ENCODE data around the gene CNPY2.
"Not testable (repeated sequence)": the region's sequence is repeated elsewhere in the genome, so short reads cannot be mapped to it uniquely, and the experiment has no call there.

Gene CNPY2

DNA sequence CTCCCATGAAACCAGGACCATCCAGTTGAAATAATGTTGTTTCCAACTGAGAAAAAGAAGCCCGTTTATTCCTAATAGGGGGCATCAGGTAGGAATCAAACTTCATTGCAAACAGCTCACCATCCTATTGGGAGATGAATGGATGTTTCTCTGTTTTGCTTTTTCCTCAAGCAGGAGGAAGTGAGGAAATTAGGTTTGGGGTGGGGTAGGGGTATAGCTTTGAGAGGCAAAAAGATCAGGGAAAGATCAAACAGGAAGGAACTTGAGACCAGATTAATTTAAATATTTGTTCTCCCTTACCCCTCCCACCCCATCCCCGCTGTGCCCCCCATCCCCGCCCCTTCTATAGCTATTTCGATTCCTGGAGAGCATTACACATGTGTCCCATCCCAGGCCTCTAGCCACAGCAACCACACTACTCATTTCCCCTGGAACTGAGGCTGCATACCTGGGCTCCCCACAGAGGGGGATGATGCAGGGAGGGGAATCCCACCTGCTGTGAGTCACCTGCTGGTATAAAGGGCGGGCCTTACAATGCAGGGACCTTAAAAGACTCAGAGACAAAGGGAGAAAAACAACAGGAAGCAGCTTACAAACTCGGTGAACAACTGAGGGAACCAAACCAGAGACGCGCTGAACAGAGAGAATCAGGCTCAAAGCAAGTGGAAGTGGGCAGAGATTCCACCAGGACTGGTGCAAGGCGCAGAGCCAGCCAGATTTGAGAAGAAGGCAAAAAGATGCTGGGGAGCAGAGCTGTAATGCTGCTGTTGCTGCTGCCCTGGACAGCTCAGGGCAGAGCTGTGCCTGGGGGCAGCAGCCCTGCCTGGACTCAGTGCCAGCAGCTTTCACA lies 22.7 kb upstream of the CNPY2 start, which contains the start of gene IL23A:
Gene IL23A (plus strand): TSS at position 577 of the 850 bp plus-strand sequence. CDS start 161 bp downstream, at position 738.
- Mint-ChIP-seq H3K9me3 (no peaks in the 10 kb centered on the region), H3K4me3 (peak within 1 kb of the TSS; percentile 82), H3K36me3 (ENCODE audit: low read depth) (peaks cover 51% of the 10 kb centered on the region), H3K27me3 (no peaks in the 10 kb centered on the region), H3K27ac (peak within 1 kb of the TSS; percentile 99), H3K4me1 (ENCODE audit: low read depth) (peaks cover 61% of the 10 kb centered on the region)
- peak; percentile 84 for DNase-seq

DNA sequence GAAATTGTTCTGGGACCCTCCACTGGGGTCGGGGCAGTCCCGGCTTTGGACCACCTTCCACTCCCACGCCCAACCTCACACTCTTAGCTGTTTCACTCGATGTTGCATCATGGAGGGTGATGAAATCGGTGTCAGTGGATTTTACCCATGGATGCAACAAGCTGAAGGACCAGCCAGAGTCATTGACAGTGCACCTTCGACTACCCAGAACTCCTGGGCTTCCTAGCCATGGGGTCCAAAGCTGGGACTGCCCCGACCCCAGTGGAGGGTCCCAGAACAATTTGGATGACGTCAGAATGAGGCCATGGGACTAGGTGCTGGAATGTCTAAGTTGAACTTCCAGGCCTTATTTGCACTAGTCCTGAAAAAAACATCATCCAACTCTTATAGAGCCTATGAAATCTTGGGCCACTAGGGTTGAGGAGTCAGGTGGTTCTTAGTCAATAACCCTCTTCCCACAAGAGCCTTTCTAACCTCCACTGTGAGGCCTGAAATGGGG lies 22.0 kb upstream of the CNPY2 start:
- H3K36me3 Mint-ChIP-seq (ENCODE audit: low read depth), result peaks cover 47% of the 10 kb centered on the region
- no peaks in the 10 kb centered on the region for H3K27me3 Mint-ChIP-seq

DNA sequence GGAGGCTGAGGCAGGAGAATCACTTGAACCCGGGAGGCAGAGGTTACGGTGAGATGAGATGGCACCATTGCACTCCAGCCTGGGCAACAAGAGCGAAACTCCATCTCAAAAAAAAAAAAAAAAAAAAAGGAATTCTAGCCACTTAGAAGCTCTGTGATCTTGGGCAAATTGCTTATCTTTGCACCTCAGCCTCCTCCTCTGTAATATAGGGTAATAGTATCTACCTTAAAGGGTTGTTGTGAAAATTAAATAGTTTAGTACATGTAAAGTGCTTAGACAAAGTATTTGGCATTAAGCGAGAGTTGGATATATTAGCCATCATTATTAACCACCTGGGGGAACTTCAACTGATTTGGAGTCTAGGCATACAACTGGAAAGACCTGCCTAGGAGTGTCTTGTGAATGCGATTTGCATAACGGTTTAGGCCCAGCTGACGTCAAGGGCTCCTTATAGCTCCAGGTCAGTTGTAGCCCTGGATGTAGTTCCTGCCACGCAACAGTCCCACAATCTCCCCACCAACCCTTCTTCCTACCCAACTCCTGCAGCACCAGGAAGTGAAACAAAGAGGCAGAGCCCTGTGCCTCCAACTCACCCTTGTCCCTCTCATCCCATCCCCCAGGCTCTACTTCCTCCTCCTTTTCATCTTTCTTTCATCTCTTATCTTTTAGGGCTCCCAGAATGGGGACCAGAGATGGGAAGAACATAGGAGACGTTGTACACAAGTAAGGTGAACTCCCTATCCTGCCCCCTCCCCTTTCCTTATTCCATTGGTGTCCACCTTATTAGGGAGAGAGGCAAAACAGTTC lies 20.8 kb upstream of the CNPY2 start:
- H3K27ac Mint-ChIP-seq, result peak overlapping the region; percentile 35
- H3K36me3 Mint-ChIP-seq (ENCODE audit: low read depth), result peaks cover 42% of the 10 kb centered on the region
- H3K27me3 Mint-ChIP-seq, result no peaks in the 10 kb centered on the region
- DNase-seq, result no peak
- no peak overlapping the region for H3K4me3 Mint-ChIP-seq
- H3K9me3 Mint-ChIP-seq, result no peaks in the 10 kb centered on the region
- H3K4me1 Mint-ChIP-seq (ENCODE audit: low read depth), result peaks cover 73% of the 10 kb centered on the region

More for the DNA sequence above, 22.0 kb upstream of the CNPY2 start:
- DNase-seq, result no peak
- Mint-ChIP-seq H3K27ac (peak overlapping the region; percentile 99), H3K4me3 (peak overlapping the region; percentile 82), H3K9me3 (no peaks in the 10 kb centered on the region), H3K4me1 (ENCODE audit: low read depth) (peaks cover 69% of the 10 kb centered on the region)

DNA sequence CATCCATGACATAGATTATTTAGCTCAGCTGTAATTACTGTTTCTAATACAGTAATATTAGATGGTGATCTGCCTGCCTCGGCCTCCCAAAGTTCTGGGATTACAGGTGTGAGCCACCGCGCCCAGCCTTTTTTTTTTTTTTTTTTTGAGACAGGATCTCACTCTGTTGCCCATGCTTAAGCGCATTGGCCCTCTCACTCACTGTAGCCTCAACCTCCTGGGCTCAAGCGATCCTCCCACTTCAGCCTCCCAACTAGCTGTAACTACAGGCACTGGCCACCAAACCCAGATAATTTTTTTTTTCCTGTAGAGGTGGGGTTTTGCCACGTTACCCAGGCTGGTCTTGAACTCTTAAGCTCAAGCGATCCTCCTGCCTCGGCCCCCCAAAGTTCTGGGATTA lies 19.7 kb upstream of the CNPY2 start:
- Mint-ChIP-seq H3K36me3 (ENCODE audit: low read depth) (peaks cover 34% of the 10 kb centered on the region), H3K4me1 (ENCODE audit: low read depth) (peaks cover 68% of the 10 kb centered on the region)
- H3K9me3 Mint-ChIP-seq, H3K4me3 Mint-ChIP-seq, H3K27ac Mint-ChIP-seq, DNase-seq, H3K27me3 Mint-ChIP-seq: not testable (repeated sequence)

DNA sequence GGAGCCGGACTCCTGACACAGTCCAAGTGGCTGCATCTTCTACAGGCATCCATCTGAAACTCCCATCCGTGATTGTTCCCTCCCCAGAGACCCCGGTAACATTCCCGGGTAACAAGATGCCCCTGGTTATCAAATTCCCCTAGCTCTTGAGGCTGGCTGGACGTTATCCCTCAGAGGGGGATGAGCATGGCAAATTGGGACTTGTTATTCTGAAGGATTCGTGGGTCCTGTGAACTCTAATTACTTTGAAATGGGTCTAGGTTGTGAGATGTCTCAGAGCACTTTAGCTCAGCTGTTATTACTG lies 18.7 kb upstream of the CNPY2 start:
- peak overlapping the region; percentile 96 for H3K4me3 Mint-ChIP-seq
- no peaks in the 10 kb centered on the region for H3K27me3 Mint-ChIP-seq
- peak overlapping the region; percentile 100 for H3K27ac Mint-ChIP-seq
- no peaks in the 10 kb centered on the region for H3K9me3 Mint-ChIP-seq
- peaks cover 57% of the 10 kb centered on the region for H3K4me1 Mint-ChIP-seq (ENCODE audit: low read depth)
- DNase-seq, result no peak
- H3K36me3 Mint-ChIP-seq (ENCODE audit: low read depth), result peaks cover 24% of the 10 kb centered on the region

DNA sequence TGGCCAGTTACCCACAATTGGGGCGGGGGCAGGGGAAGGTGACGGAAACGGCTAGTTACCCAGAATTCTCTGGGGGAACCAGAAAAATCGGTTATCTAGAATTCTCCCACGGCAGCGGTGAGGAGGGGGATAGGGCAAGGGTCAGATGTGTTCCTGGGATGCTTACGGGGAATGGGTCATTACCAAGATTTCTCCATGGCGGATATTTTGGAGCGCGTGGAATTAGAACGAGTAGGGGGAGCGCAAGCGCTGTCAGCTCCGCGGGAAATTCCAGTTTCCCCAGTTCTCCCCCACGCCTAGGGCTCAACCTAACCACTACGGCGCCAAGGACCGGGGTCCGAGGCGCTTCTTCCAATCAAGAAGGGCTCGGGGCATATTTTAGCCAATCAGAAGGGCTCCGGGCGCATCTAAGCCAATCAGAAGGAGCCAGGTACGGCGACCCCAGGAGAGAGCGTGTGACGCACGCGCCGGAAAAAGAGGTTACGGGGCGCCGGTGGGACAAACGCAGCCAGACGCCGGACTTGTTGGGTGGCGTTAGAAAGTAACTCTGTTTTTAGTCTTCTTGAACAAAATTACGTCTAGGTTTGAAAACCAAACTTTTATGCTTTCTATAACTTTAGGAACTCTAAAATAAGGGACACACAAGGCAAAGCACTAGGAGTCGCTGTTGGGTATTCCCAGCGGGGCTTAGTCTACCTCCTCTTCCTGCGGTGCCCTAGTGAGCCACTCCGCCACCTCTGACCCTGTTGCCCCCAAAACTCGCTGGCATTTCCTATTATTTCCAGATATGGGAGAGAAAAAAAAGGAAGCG lies 18.1 kb upstream of the CNPY2 start, which contains the start of gene PAN2:
Gene PAN2 (minus strand): TSS at position 322 of the 811 bp plus-strand sequence. CDS start 906 bp downstream, outside the sequence.
- peak within 1 kb of the TSS; percentile 96 for H3K4me3 Mint-ChIP-seq
- H3K36me3 Mint-ChIP-seq (ENCODE audit: low read depth), result peaks cover 19% of the 10 kb centered on the region
- no peaks in the 10 kb centered on the region for H3K9me3 Mint-ChIP-seq
- DNase-seq, result peak; percentile 91
- H3K4me1 Mint-ChIP-seq (ENCODE audit: low read depth), result peaks cover 52% of the 10 kb centered on the region
- no peaks in the 10 kb centered on the region for H3K27me3 Mint-ChIP-seq
- peak within 1 kb of the TSS; percentile 100 for H3K27ac Mint-ChIP-seq

DNA sequence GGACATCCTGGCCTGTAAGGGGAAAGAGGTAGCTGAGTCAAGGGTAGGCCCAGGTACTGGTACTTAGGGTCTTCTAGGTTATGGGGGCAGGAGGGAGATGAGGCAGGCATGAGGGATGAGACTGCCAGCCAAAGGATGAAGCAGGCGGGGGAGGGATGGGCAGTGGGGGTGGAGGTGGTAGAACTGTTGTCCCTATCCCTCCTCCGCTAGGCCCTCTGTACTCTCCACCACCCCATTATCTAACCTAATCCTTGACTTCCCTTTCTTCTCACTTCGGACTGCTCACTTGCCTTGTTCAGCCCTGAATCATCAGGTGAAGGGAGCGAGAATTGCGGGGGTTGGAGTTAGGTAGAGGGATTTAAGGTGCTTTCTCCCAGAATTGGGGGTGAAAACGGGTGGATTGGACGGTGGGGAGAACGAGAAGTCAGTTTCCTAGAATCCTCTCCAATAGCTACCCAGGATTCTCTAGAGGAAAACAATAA lies 17.4 kb upstream of the CNPY2 start:
- Mint-ChIP-seq H3K9me3 (no peaks in the 10 kb centered on the region), H3K4me3 (peak overlapping the region; percentile 96), H3K27me3 (no peaks in the 10 kb centered on the region), H3K27ac (peak overlapping the region; percentile 100), H3K36me3 (ENCODE audit: low read depth) (peaks cover 17% of the 10 kb centered on the region), H3K4me1 (ENCODE audit: low read depth) (peaks cover 46% of the 10 kb centered on the region)
- no peak for DNase-seq

DNA sequence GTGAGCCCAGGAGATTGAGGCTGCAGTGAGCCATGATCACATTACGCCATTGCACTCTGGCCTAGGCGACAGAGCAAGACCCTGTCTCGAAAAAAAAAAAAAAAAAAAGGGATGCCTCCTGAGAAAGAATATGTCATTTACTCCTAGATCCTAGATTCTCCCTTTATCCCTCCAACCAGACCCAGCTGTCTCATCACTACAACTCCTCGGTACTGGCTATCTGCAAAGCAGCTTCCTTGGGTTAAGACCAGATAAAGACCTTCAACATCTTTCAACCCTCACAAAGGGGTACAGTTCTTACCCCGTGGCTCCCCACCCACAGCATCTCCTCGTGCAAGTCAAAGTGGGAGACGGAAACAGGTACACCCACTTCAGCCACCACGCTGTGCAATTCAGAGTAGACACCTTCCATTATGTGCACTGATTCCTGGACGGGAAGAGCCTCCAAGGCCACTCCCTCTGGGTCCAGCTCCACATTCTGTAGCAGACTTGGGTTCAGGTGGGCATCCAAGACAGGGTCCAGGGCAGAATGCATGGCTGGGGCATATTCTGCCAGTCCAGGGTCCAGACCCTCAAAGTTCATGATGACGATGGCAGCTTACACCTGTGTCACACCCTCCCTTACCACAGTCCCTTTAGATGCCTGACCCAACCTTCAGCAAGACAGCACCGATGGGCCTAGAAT lies 16.9 kb upstream of the CNPY2 start:
- Mint-ChIP-seq H3K27ac (peak overlapping the region; percentile 100), H3K4me3 (peak overlapping the region; percentile 96), H3K36me3 (ENCODE audit: low read depth) (peaks cover 22% of the 10 kb centered on the region), H3K9me3 (no peaks in the 10 kb centered on the region), H3K4me1 (ENCODE audit: low read depth) (peaks cover 40% of the 10 kb centered on the region), H3K27me3 (no peaks in the 10 kb centered on the region)
- no peak for DNase-seq

DNA sequence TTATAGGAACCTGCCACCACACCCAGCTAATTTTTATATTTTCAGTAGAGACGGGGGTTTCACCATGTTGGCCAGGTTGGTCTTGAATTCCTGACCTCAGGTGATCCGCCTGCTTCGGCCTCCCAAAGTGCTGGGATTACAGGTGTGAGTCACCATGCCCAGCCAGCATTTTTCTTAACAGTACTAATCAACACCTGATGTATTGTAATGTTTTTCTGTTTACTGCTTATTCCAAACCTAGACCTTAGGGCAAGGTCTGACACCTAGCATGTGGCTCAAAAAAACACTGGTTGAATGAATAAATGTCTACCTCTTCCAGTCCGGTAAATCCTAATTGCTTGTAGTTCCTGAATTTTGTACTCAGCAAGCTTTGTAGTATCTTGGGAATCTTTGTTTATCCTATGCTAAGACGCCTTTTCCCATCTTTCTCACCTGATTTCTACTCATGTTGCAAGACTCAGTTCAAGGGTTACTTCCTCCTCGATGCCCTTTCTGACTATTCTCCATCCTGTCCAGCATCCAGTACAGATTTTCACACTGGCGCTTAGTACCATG lies 15.2 kb upstream of the CNPY2 start:
- DNase-seq, result no peak
- no peak overlapping the region for H3K4me3 Mint-ChIP-seq

DNA sequence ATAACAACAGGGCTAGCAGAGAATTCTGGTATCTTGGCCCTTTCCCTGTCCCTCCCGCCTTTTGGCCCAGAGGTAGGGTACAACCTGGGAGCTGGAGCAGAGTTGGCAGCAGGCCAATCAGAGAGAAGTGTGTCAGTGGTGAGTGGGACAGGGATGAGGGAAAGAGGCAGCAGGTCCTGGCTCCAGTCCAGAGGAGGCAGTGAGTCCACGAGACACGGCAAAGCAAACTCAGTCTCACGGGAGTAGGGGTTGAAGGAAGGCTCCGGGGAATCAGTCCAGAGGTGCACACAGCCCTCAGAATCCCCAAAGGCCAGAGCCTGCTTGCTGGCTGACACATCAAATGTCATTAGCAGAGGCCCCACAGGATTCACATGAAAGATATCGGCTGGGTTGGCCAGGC lies 10.7 kb upstream of the CNPY2 start:
- H3K27ac Mint-ChIP-seq, result no peak overlapping the region
- H3K36me3 Mint-ChIP-seq (ENCODE audit: low read depth), result peaks cover 53% of the 10 kb centered on the region
- H3K4me1 Mint-ChIP-seq (ENCODE audit: low read depth), result peaks cover 3% of the 10 kb centered on the region
- no peak for DNase-seq
- no peak overlapping the region for H3K4me3 Mint-ChIP-seq
- H3K9me3 Mint-ChIP-seq, result no peaks in the 10 kb centered on the region
- no peaks in the 10 kb centered on the region for H3K27me3 Mint-ChIP-seq

More for the DNA sequence above, 15.2 kb upstream of the CNPY2 start:
- Mint-ChIP-seq H3K27me3 (no peaks in the 10 kb centered on the region), H3K9me3 (no peaks in the 10 kb centered on the region), H3K27ac (peak overlapping the region; percentile 9), H3K4me1 (ENCODE audit: low read depth) (peaks cover 29% of the 10 kb centered on the region), H3K36me3 (ENCODE audit: low read depth) (peaks cover 33% of the 10 kb centered on the region)

DNA sequence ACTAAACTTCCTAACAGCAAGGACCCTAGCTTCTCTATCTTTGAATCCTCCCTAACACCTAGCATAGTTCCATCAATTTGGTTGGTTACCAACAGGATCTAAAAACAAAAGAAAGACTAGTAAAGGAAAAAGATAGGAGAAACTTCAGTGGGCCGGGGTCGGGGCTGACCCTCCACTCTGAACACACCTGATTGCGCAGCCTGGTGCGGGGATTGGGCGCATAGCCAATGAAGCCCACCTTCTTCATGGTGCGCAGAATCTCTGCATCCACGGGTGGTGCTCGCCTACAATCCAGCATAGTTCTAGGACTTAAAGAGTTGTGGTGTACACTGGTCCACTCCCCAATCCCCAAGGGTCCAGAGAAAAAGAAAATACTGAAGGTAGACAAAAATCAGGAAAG lies 10.3 kb upstream of the CNPY2 start:
- Mint-ChIP-seq H3K4me1 (ENCODE audit: low read depth) (peaks cover 1% of the 10 kb centered on the region), H3K27ac (no peak overlapping the region), H3K4me3 (no peak overlapping the region), H3K27me3 (no peaks in the 10 kb centered on the region), H3K36me3 (ENCODE audit: low read depth) (peaks cover 53% of the 10 kb centered on the region), H3K9me3 (no peaks in the 10 kb centered on the region)
- DNase-seq, result no peak

DNA sequence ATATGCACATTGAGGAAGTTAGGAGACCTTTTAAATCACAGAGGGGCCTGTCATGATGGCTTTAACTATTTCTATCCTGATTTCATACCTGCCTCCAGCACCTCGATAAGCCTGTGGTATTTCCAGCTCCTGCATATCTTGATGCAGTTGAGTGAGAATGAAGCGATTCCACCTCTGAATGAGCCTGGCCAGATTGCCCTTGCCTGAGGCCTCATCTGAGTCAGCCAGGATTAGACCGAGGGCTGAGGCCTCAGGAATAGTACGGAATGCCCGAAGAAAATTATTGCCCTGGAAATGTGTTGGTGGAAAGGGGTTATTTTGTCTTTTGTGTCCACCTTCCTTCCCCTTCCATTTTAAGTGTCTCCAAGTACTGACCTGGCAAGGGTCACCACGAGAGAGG lies 8.4 kb upstream of the CNPY2 start:
- Mint-ChIP-seq H3K36me3 (ENCODE audit: low read depth) (peaks cover 62% of the 10 kb centered on the region), H3K27ac (peak overlapping the region; percentile 67), H3K27me3 (no peaks in the 10 kb centered on the region), H3K4me1 (ENCODE audit: low read depth) (peaks cover 1% of the 10 kb centered on the region), H3K9me3 (no peaks in the 10 kb centered on the region), H3K4me3 (no peak overlapping the region)
- no peak for DNase-seq

DNA sequence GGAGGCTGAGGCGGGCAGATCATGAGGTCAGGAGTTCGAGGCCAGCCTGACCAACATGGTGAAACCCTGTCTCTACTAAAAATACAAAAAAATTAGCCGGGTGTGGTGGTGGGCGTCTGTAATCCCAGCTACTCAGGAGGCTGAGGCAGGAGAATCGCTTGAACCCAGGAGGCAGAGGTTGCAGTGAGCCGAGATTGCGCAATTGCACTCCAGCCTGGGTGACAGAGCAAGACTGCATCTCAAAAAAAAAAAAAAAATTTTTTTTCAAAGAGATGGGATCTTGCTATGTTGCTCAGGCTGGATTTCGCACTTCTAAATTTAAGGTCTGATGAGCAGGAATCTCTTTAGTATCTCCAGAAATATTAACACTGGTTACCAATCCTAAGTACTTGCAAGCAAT lies 5.8 kb upstream of the CNPY2 start:
- H3K4me1 Mint-ChIP-seq (ENCODE audit: low read depth); H3K9me3 Mint-ChIP-seq; H3K27ac Mint-ChIP-seq; DNase-seq; H3K4me3 Mint-ChIP-seq; H3K27me3 Mint-ChIP-seq: not testable (repeated sequence)
- H3K36me3 Mint-ChIP-seq (ENCODE audit: low read depth), result peaks cover 57% of the 10 kb centered on the region

All from activated T-cell treated with anti-CD3 and anti-CD28 coated beads, Interleukin-2, amount 50 U/mL, for 24 hours (primary cell).